Right lung (tissue), 5 donors: Measurements from ENCODE around the gene DAND5. TPM values are rescaled to one million over a fixed set of nuclear protein-coding genes. Genes with fewer than 3 reads are reported as not detected.
"Not testable (repeated sequence)": the region's sequence is repeated elsewhere in the genome, so short reads cannot be mapped to it uniquely, and the experiment has no call there.

Source experiments
- DNase-seq, 2 donors: peaks; one replicate each; pipeline ENCODE4 v3.0.0-alpha.2; 2013
- polyA plus RNA-seq, 5 donors: library from polyadenylated mRNA; unstranded; fragments of 120-200 nt; gene quantifications; one replicate each; pipeline versions ENCODE4 v1.2.1 to v1.2.3, GENCODE V29; 2013; ENCODE audit warnings: inconsistent platforms in 1 of 5, low replicate concordance in 1 of 5; ENCODE audit not compliant: insufficient read length in 5 of 5, insufficient read depth in 1 of 5

DAND5 gene
- polyA plus RNA-seq, 5 donors, result 0.21 to 0.57 (median 0.26) TPM

DNA sequence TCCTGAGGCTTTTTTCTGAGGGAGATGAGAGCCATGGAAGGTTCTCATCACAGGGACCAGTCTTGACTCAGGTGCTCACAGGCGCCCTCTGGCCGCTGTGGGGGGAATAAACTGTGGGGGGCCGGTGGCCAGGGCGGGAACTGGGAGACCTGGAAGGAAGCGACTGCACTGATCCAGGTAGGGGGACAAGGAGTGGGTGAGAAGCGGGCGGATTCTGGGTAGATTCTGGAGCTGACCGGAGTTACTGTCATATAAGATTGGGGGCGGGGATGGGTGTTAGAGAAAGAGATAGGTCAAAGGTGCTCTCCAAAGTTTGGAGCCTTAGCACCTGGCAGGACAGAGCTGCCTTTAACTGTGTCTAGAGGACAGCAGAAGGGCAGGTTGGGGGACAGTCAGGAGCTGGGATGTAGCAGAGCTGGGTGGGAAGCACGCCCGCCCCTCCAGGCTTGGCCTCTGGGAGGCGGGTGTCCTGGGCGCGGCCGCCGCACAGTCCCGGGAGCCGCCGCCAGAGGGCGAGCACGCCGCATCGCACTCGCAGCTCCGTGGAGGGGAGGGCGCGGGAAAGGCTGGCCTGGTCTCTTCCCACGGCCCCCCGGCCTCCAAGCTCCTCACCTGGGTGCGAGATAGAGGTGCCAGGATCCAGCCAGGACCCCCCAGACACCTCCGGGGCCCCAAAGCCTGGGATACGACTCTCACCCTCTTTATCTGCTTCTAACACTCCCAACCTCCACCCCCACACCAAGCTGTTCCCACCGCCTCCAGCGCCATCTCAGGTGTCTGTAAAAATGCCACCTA is 4.2 kb upstream of the DAND5 start:
- DNase-seq, result peak; percentile 70 to 71

DNA sequence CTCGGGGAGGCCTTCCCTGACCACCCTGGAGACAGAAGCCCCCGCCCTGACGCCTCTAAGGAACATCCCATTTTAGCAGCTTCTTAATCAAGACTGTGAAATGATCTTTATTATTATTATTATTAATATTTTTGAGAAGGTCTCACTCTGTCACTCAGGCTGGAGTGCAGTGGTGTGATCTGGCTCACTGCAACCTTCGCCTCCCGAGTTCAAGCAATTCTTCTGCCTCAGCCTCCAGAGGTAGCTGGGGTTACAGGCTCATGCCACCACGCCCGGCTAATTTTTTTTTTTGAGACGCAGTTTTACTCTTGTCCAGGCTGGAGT is 3.6 kb upstream of the DAND5 start:
- DNase-seq, result no peak

DNA sequence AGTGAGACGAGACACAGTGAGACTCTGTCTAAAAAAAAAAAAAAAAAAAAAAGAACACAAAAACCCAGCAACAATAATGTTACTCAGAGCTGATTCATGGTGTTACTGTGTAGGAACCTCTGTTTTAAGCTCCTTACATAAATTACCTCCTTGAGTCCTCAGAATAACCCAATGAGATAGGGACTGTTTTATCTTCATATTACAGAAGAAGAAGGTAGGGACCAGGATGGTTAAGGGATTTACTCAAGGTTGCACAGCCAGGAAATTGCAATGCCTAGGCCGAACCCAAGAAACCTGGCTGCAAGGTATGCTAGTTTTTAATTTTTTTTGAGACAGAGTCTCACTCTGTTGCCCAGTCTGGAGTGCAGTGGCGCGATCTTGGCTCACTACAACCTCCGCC is 1.5 kb upstream of the DAND5 start:
- no peak for DNase-seq

- DNase-seq, result no peak
These were observed 869 bp downstream of the DAND5 start for GRCh38 chr19:12970070-12970820.

GRCh38 chr19:12973236-12973635 is 3.9 kb downstream of the DAND5 start:
- no peak for DNase-seq

GRCh38 chr19:12974301-12975220 is 5.2 kb downstream of the DAND5 start:
- DNase-seq, result no peak

GRCh38 chr19:12975221-12975741 is 5.9 kb downstream of the DAND5 start:
- DNase-seq, result no peak

DNA sequence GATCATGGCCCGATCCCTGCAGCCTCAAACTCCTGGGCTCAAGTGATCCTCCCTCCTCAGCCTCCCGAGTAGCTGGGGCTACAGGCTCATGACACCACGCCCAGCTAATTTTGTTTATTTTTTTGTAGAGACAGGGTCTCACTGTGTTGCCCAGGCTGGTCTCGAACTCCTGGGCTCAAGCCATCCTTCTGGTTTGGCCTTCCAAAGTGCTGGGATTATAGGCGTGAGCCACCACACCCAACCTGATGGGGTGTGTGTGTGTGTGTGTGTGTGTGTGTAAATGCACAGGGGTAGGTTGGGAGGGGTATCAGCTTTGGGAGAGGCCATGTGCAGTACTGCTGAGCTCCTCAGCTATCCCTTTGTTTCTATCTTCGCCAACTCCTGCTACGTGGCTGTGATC is 6.7 kb downstream of the DAND5 start:
- DNase-seq, result not testable (repeated sequence)

DNA sequence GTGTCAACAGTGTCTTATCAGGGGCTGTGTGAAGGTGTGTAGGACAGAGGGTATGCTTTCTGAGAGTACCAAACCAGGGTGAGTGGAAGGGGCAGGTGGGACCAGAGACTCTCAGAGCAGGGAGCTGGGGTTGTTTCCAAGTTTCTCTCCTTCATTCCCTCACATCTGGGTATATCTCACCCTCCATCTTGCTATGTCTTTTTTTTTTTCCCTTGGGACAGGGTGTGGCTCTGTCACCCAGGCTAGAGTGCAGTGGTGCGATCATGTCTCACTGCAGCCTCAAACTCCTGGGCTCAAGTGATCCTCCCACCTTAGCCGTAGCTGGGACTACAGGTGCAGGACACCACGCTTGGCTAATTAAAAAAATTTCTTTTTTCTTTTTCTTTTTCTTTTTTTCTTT is 10.6 kb downstream of the DAND5 start:
- DNase-seq, result no peak

DNA sequence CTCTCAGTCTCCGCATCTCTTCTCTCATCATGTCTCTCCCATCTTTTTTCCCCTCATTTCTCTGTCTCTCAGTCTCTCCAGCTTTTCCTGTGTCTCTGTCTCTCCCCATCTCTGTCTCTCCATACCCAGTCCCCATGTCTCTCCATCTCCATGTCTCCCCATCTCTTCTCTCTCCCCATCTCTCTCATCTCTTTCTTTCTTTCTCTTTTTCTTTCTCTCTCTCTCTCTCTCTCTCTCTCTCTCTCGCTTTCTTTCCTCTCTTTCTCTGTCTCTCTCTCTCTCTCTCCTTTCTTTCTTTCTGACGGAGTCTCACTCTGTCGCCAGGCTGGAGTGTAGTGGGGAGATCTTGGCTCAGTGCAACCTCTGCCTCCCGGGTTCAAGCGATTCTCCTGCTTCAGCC is 13.3 kb downstream of the DAND5 start:
- no peak for DNase-seq

DNA sequence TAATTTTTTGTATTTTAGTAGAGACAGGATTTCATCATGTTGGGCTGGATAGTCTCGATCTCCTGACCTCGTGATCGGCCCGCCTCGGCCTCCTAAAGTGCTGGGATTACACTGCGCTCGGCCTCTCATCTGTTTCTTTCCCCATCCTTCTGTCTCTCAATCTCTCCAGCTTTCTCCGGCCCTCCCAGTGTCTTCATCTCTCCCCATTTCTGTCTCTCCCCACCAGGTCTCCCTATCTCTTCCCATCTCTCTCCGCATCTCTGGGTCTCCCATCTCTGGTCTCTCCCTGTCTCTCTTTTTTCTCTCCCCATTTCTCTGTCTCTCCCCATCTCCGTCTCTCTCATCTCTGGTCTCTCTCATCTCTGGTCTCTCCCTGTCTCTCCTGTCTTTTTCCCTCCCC is 13.7 kb downstream of the DAND5 start:
- no peak for DNase-seq

DNA sequence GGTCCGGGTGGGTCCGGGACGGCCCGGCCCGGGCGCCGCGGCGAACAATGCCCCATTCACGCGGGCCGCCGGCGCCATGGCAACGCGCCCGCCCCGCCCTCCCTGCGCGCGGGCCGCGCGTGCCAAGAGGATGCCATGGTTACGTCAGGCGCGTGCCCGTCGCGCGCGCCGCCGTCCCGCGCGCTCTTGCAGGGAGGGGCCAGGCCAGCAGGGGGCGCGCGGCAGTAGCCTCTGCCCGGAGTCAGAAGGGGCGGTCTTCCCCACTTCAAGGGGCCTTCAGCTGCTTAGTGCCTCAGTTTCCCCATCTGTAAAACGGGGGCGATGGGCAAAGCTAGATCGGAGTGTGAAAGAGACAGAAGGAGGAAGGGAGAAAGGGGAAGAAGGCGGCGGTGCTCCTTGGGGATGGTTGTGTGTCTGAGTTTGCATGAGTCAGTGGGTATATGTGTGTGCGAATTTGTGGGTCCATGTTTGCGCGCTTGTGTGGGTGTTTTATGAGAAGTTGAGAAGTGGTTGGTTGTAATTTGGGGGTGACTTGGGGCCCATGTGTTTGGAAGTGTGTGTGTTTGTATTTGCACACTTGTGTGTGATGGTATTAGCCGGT is 14.3 kb downstream of the DAND5 start:
- DNase-seq, result peak; percentile 78 to 87

DNA sequence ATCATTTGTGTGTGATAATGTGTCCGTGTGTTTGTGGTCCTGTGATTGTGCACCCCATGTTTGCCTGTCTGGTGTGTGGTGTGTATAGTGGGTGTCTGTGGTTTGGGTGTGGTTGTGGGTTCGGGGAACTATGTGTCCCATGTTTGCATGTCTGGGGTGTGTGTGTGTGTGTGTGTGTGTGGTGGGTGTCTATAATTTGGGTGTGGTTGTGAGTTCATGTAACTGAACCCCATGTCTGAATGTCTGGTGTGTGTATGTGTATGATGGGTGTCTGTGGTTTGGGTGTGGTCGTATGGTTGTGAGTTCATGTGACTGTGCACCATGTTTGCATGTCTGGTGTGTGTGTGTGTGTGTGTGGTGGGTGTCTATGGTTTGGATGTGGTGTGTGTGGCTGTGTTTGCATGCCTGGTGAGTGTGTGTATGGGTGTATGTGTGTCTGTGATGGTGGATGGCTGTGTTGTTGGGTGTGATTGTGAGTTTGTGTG is 14.8 kb downstream of the DAND5 start:
- DNase-seq, result no peak

DNA sequence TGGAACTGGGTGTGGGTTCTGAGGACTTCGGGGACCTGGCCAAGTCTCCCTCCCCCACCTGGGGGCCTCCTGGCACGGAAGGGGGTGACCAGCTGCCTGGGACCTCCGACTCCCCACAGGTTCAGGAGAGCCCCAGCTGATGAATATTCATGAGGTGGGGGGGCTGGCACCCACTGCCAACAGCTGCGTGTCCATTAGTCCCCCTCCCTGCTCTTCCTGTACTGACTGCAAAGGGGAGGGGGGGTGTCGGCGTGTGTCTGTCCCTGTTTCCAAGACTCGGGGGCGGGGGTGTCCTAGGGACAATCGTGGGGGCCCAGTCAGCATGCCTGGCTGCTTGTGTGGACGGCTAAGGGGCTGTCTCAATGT is 15.3 kb downstream of the DAND5 start:
- no peak for DNase-seq

DNA sequence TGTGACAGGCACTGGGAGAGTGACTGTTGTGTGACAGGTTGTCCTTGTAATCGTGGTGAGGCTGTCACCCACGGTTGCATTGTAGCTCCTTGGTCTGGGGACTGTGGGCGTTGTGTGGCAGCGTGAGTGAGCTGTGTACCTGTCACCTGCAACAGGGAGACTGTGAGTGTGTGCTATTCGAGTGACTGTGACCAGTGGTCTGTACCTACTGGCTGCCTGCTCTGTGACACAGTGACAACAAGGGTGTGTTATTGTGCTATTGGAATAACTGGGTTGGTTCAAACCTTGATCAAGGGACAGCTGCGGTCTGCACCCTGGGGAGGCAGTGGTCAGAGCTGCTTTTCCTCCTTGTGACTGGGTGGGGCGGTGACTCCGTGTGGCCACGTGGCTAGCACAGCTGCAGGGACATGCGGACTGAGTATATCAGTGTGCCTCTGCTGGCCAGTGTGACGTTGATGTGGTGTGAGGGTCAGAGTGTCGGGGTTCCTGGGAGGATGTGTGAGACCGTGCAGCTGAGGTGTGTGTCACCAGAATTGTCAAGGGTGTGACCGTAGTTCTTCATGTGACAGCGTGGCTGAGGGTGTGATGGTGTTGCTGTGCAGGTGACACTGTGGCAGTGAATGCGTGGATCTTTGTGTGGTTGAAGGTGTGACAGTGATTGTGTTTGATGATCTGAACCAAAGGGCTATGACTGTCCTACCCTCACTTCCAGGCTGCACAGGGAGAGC is 15.8 kb downstream of the DAND5 start:
- DNase-seq, result no peak

- DNase-seq, result no peak
These were observed 17.4 kb downstream of the DAND5 start for GRCh38 chr19:12986726-12987125.

- no peak for DNase-seq
These were observed 17.8 kb downstream of the DAND5 start for GRCh38 chr19:12987190-12987589.

DNA sequence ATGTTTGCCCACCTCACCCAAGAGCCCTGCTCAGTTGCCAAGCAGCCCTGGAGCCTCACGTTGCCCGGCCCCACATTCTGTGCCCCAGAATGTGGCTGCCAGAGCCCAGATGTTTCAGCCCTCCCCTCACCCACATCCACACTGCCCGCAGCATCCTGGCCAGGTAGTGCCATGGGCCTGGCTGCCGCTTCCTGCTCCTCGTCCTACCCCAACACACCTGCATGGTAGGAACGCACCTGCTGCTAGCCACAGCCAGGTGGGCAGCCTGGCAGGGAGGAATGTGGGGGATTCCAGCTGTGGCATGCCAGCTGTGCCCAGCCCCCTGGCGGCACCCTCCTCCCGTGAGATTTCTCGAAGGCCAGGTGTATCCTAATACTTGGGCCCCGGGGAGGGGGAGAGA is 18.4 kb downstream of the DAND5 start:
- DNase-seq, result no peak

DNA sequence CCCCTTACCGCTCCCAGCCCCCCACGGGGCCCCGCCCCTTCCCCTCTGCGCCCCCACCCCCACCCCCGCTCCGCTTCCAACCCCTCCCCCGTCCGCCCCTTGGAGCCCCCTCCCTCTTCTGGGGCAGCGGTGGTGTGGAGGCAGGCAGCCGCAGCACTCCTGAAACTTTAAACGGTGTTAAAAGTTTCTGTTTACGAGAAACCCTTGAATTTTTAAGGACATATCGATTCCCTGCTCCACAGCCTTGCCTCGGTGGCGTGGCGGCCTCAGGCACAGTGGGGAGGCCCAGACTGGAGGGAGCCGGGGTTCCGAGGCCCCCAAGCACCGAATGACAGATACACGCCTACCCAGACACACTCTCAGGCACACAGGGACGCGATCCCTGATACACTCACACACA is 21.1 kb downstream of the DAND5 start:
- no peak for DNase-seq

DNA sequence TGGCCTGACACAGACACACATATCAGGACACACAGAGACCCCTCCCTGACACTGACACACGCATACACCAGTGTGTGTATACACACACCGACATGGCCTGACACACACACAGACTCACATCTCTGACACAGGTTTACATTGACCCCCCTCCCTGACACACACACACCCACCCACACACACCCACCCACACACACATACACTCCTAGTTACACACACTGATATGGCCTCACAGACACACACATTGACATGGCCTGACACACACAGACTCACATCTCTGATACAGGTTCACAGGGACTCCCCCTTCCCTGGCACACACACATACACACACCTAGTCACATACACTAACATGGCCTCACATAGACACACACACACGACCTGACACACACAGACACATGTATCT is 21.5 kb downstream of the DAND5 start:
- DNase-seq, result no peak

GRCh38 chr19:12991296-12991695 is 21.9 kb downstream of the DAND5 start:
- DNase-seq, result no peak
